Stimulated activated CD4-positive, alpha-beta T cell treated with anti-CD3 and anti-CD28 coated beads, Interleukin-4, amount 100 ng/mL, for 1 hour (primary cell): ENCODE measurements around the gene CLIC1.
A peak's percentile ranks its signal among the peaks of the same experiment; 100 is the strongest.

Experiments used
- DNase-seq: peaks from one replicate; pipeline ENCODE4 v3.0.0-alpha.2; 2020

CLIC1 gene

GRCh38 chr6:31768363-31769257 is 32.3 kb upstream of the CLIC1 start:
- no peak for DNase-seq

DNA sequence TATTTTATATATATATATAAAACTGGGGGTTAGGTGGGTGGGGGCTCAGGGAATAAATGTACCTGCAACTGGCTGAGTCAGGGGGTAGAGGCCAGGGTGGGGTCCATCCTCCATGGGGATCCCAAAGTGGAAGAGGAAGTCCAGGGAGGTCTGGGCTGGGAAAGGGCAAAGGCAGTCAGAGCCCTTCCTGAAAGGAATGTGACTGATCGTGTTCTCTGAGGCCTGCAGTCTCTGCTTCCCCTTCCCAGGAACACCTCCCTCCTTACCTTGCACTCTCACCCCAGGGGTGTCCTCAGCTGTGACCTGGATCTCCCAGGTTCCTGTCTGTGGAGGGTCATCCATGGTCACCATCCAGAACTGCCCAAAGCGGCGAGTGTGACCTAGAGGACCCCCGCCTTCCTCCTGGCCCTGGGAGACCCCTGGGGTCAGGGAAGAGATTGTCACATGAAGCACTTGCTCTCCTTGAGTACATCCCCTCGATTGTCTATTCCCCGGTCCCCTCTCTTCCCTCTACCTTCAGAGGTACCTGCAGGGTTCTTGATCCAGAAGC is 30.8 kb upstream of the CLIC1 start:
- no peak for DNase-seq

- DNase-seq: no peak
These were observed 29.8 kb upstream of the CLIC1 start for GRCh38 chr6:31765910-31766794.

- DNase-seq: no peak
These were observed 29.2 kb upstream of the CLIC1 start for GRCh38 chr6:31765559-31765909.

DNA sequence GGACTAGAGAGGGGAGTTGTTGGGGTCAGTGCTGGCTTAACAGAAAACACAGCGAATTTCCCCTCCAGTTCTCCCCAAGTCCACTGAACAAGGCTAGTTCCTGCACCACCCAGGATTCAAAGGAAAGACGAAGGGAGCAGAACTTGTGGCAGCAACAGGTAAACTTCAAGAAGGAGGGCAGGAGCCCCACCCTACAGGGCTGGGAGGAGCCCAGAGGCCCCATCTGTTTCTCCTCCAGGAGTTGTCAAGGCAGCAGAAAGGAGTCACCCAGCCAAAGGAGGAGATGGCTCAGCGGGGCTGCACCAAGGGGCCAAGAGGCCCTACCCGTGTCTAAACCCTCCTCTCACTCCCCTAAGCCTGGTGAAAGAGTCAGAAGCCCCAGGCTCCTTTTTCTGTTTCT is 27.9 kb upstream of the CLIC1 start:
- no peak for DNase-seq

GRCh38 chr6:31763619-31763940 is 27.2 kb upstream of the CLIC1 start:
- DNase-seq: no peak

DNA sequence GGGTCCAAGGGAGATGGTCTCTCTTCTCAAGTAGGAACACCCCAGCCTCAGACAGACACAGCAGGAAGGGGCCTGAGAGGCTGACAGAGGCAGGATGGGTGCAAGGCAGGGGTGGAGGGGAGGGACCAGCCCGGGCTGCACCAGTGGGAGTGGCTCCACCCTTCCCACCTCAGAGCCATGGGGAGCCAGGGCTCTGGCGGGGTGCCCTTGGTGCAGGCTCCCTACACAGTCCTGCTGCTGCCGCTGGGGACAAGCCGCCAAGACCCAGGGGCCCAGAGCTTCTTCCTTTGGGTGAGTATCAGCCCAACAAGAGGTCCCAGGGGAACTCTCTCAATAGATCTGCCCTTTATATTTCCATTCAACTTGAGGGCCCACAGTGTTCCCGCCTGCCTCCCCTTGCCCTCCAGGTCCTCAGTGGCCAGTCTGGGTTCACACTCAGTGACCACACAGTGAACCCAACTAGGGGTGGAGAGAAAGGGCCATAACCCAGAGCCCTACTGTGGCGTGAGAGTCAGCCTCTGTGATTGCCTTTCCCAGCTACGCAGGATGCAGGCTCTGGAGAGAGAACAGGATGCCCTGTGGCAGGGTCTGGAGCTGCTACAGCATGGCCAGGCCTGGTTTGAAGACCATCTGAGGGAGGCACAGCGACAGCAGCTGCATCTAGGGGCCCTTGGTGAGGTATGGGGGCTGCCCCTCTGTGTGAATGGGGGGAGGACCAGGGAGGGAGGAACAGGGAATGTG is 26.7 kb upstream of the CLIC1 start:
- DNase-seq: no peak

DNA sequence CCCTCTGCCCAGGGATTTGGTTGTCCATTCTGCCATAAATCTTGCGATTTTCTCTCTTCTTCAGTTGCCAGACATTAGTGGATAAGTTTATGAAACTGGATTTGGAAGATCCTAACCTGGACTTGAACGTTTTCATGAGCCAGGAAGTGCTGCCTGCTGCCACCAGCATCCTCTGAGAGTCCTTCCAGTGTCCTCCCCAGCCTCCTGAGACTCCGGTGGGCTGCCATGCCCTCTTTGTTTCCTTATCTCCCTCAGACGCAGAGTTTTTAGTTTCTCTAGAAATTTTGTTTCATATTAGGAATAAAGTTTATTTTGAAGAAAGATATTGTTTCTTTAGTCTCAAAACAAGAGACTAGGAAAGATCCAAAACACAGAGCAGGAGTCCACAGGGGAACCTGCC is 26.0 kb upstream of the CLIC1 start, which contains the start of gene SAPCD1:
Gene SAPCD1 (plus strand): TSS at position 301 of the 400 bp plus-strand sequence. CDS start 399 bp downstream, outside the sequence.
- DNase-seq: no peak

DNA sequence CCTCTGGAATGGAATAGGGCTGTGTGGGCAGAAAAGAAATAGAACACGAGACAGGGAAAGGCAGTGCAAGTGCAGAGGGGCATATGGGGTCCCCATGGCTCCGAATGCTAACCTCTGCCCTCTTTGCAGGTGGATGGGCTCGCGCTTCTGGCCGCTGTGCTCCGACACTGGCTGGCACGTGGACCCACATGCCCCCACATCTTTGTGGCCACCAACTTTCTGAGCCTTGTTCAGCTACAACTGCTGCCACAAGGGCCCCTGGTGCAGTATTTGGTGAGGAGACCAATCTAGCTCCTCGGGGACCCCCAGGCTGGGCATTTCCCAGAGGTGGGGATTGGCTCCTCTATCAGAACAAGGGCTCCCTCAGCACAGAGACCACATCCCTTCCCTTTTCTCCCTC is 25.0 kb upstream of the CLIC1 start:
- DNase-seq: no peak

DNA sequence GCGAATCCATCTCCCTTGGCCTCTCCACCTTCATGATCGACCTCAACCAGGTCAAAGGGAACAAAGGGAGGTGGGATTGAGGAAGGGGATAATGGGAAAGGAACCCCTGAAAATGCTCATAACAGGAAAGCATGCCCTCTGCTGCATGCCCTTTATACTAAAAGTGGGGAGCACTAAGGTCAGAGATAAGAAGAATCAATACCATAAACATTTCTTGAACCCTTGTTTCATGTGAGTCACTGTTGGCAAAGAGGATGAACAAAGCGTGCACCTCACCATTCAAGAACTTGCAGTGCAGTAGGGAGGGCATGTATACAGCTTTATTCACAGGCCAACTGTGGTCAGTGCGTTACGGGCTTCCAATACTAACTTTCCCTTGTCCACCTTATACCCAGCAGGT is 24.5 kb upstream of the CLIC1 start:
- DNase-seq: no peak

DNA sequence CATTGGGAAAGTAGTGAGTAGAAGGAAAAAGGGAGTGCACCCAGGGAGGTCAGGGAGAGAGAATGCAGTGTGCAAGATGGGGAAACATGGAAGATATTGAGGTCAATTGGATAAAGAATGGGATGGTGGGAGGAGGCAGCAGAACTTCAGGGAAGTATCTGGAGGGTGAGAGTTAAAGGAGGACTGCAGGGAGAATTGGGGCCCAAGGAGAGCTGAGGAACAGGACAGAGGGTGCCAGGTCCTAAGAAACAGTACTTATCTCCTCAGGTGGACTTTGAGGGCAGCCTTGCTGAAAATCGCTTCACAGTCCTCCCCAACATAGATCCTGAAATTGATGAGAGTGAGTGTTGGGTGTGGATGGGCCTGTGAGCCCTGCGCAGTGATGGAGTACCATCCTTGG is 22.0 kb upstream of the CLIC1 start:
- DNase-seq: no peak

DNA sequence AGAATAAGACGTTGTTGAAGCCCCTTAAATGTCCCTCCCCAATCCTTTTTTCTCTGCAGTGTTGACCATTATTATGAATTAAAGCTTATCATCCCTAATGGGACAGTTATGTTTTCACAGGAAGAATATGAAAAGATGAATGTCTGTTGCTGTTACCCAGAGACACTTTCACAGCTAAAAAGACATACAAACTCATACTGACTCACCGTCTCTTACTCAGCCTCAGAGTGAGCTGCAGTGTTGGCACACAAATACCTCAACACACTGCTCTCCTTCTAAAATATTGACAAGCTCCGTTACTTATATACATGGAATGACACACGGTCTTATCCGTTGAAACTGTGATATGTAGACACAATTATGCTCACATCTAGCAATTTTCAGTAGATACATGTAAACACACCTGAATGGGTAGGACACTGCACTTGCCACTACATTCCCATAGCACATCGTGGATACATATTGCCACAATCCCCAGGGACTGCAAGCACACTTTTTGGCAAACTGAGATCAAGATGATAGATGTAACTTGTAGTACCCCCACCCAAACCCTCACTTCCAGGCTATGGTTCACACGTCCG is 16.5 kb upstream of the CLIC1 start:
- DNase-seq: no peak

- DNase-seq: no peak
These were observed 14.2 kb upstream of the CLIC1 start for GRCh38 chr6:31750411-31751022.

DNA sequence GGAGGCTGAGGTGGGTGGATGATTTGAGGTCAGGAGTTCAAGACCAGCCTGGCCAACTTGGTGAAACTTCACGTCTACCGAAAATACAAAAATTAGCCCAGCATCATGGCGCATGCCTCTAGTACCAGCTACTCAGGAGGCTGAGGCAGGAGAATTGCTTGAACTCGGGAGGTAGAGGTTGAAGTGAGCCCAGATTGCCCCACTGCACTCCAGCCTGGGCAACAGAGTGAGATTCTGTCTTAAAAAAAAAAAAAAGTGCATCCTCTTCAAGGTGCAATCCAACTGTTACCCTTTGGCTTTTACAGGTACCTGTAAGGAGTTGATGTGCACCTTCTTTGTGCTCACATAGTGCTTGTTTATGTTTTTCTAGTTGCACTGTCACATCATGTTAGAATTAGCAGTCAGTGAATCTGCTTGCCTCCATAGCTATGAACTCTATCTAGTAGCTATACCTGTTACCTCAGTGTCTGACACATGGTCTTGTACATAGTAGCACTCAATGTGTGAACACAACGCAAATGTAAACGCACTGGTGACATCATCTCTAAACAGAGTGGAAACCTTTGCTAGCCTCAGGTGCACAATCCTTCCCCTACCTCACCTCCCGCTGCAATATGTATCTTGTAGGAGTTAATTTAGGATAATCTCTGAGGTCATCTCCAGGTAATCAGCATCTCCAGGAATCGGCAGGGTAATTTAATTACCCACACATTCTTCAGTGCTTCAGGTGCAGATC is 13.1 kb upstream of the CLIC1 start:
- no peak for DNase-seq

GRCh38 chr6:31744422-31744821 is 8.1 kb upstream of the CLIC1 start:
- no peak for DNase-seq

GRCh38 chr6:31742894-31743293 is 6.6 kb upstream of the CLIC1 start:
- DNase-seq: no peak

DNA sequence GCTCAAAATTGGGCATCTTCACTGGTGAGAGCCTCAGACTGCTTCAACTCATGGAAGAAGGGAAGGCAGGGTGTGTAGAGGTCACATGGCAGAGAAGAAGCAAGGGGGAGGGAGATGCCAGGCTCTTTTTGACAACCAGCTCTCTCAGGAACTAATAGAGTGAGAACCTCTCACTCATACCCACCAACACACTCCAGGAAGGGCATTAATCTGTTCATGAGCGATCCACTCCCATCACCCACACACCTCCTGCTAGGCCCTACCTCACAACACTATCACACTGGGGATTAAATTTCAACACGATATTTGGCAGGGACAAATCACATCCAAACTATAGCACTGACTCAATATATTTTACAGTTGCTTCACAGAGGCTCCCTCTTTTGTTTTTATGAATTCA is 5.5 kb upstream of the CLIC1 start:
- no peak for DNase-seq

- DNase-seq: no peak
These were observed 4.3 kb upstream of the CLIC1 start for GRCh38 chr6:31740397-31741223.

- DNase-seq: peak; percentile 94
These were observed 3.5 kb upstream of the CLIC1 start, which contains the start of gene MSH5 for GRCh38 chr6:31739639-31740396. MSH5 (plus strand) TSS chr6:31740005; CDS start chr6:31740467, 462 bp downstream.
